Measurements from ENCODE around the gene NBL1. TPM values are rescaled to one million over a fixed set of nuclear protein-coding genes. Genes with fewer than 3 reads are reported as not detected.
A peak's percentile ranks its signal among the peaks of the same experiment; 100 is the strongest.

Gene NBL1
- total RNA-seq, 1 experiment from 2014 or later = 7.9 TPM

GRCh38 chr1:19644395-19644680 lies 227 bp downstream of the NBL1 start:
- Histone ChIP-seq H3K4me3 (ENCODE audit: low read depth, low read length, poor library complexity, severe bottlenecking) (peak overlapping the region; percentile 66), H3K36me3 (ENCODE audit: insufficient read depth, low read length, poor library complexity, severe bottlenecking) (no peaks in the 10 kb centered on the region), H3K9me3 (ENCODE audit: low read depth, low read length, poor library complexity, severe bottlenecking) (no peaks in the 10 kb centered on the region), H3K27me3 (replicated peaks; ENCODE audit: insufficient read depth, low read depth, low read length, poor library complexity) (no peaks in the 10 kb centered on the region), H3K27ac (ENCODE audit: low read depth, low read length, poor library complexity, severe bottlenecking) (no peak overlapping the region), H3K4me1 (ENCODE audit: insufficient read depth, low read length, poor library complexity, severe bottlenecking) (peaks cover 13% of the 10 kb centered on the region)
- intact Hi-C loops (cut with micrococcal nuclease; ENCODE audit: unreplicated experiment) = no loop called here
- ChIA-PET CTCF (interaction anchor here (2.0 kb wide), 1 partner anchor 9 kb away, joined by 9 read pairs; no protein-coding TSS in a partner anchor), POLR2A (ENCODE audit: low non-redundant PET) (no interaction called here)
- BruUV-seq (replicated peaks) = no TSS peak
- DNase-seq (ENCODE audit: low spot score) = no peak
- no peak for TF ChIP-seq EZH2 (IDR thresholded peaks at IDR 0.05; ENCODE audit: borderline replicate concordance, low read depth, low read length, poor library complexity, severe bottlenecking)

- POLR2A ChIA-PET (ENCODE audit: low non-redundant PET) = no interaction called here
- no TSS peak for BruUV-seq (replicated peaks)
- peak; percentile 41 for DNase-seq (ENCODE audit: low spot score)
- Histone ChIP-seq H3K9me3 (ENCODE audit: low read depth, low read length, poor library complexity, severe bottlenecking) (no peaks in the 10 kb centered on the region), H3K36me3 (ENCODE audit: insufficient read depth, low read length, poor library complexity, severe bottlenecking) (no peaks in the 10 kb centered on the region), H3K27ac (ENCODE audit: low read depth, low read length, poor library complexity, severe bottlenecking) (peak overlapping the region; percentile 44), H3K27me3 (replicated peaks; ENCODE audit: insufficient read depth, low read depth, low read length, poor library complexity) (no peaks in the 10 kb centered on the region), H3K4me3 (ENCODE audit: low read depth, low read length, poor library complexity, severe bottlenecking) (peak overlapping the region; percentile 66), H3K4me1 (ENCODE audit: insufficient read depth, low read length, poor library complexity, severe bottlenecking) (peaks cover 13% of the 10 kb centered on the region)
- intact Hi-C loops (cut with micrococcal nuclease; ENCODE audit: unreplicated experiment) = no loop called here
- no peak for TF ChIP-seq CTCF (conservative IDR thresholded peaks at IDR 0.05; ENCODE audit: low read depth, low read length)
- no peak for TF ChIP-seq EZH2 (IDR thresholded peaks at IDR 0.05; ENCODE audit: borderline replicate concordance, low read depth, low read length, poor library complexity, severe bottlenecking)
- CTCF ChIA-PET = no interaction called here
Measured at GRCh38 chr1:19644681-19645410, 735 bp downstream of the NBL1 start.

GRCh38 chr1:19645411-19646251 lies 1.5 kb downstream of the NBL1 start:
- intact Hi-C loops (cut with micrococcal nuclease; ENCODE audit: unreplicated experiment) = no loop called here
- CTCF ChIA-PET = no interaction called here
- no peak for DNase-seq (ENCODE audit: low spot score)
- Histone ChIP-seq H3K9me3 (ENCODE audit: low read depth, low read length, poor library complexity, severe bottlenecking) (no peaks in the 10 kb centered on the region), H3K36me3 (ENCODE audit: insufficient read depth, low read length, poor library complexity, severe bottlenecking) (no peaks in the 10 kb centered on the region), H3K27me3 (replicated peaks; ENCODE audit: insufficient read depth, low read depth, low read length, poor library complexity) (no peaks in the 10 kb centered on the region), H3K27ac (ENCODE audit: low read depth, low read length, poor library complexity, severe bottlenecking) (no peak overlapping the region), H3K4me3 (ENCODE audit: low read depth, low read length, poor library complexity, severe bottlenecking) (peak overlapping the region; percentile 66), H3K4me1 (ENCODE audit: insufficient read depth, low read length, poor library complexity, severe bottlenecking) (peaks cover 6% of the 10 kb centered on the region)
- TF ChIP-seq CTCF (conservative IDR thresholded peaks at IDR 0.05; ENCODE audit: low read depth, low read length) (no peak), EZH2 (IDR thresholded peaks at IDR 0.05; ENCODE audit: borderline replicate concordance, low read depth, low read length, poor library complexity, severe bottlenecking) (no peak)
- POLR2A ChIA-PET (ENCODE audit: low non-redundant PET) = no interaction called here
- BruUV-seq (replicated peaks) = no TSS peak
